C4-2B (cell line): Measurements from ENCODE around the gene CORO2B.
"Not testable (repeated sequence)": the region's sequence is repeated elsewhere in the genome, so short reads cannot be mapped to it uniquely, and the experiment has no call there.

Experiments used
- CTCF ChIP-seq: fragments of 450-650 bp; conservative IDR thresholded peaks from 2 replicates; pipeline ENCODE4 v1.5.1; 2017; ENCODE audit warnings: mild to moderate bottlenecking
- ZFX ChIP-seq: fragments of 450-650 bp; IDR thresholded peaks from 2 replicates; pipeline ENCODE4 v1.6.1; 2017

DNA sequence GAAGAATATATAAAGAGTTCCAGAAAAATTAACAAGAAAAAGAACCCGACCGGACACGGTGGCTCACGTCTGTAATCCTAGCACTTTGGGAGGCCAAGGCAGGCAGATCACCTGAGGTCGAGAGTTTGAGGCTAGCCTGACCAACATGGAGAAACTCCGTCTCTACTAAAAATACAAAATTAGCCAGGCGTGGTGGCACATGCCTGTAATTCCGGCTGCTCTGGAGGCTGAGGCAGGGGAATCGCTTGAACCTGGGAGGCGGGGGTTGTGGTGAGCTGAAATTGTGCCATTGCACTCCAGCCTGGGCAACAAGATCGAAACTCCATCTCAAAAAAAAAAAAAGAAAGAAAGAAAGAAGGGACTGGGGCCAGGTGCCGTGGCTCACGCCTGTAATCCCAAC is 68.6 kb downstream of the CORO2B start:
- not testable (repeated sequence) for TF ChIP-seq ZFX, CTCF
